GM19025 (cell line): ENCODE results near the gene ULBP2.
"Not testable (repeated sequence)": the region's sequence is repeated elsewhere in the genome, so short reads cannot be mapped to it uniquely, and the experiment has no call there.

Experiments used
- ATAC-seq: cut with Tn5 transposase; IDR thresholded peaks from one replicate; pipeline ENCODE4 v1.9.1; 2021; ENCODE audit warnings: mild to moderate bottlenecking, low read depth, moderate library complexity; ENCODE audit not compliant: unreplicated experiment

The ULBP2 gene

DNA sequence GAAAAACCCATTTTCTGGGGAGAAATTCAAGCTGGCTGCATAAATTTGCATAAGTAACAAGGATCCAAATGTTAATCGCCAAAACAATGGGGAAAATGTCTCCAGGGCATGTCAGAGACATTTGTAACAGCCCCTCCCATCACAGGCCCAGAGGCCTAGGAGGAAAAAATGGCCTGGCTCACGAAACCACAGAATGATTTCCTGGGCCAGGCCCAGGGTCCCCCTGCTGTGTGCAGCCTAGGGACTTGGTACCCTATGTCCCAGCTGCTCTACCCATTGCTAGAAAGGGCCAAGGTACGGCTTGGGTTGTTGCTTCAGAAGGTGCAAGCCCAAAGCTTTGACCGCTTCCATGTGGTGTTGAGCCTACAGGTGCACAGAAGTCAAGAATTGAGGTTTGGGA, 33.3 kb upstream of the ULBP2 start:
- ATAC-seq, result not testable (repeated sequence)

DNA sequence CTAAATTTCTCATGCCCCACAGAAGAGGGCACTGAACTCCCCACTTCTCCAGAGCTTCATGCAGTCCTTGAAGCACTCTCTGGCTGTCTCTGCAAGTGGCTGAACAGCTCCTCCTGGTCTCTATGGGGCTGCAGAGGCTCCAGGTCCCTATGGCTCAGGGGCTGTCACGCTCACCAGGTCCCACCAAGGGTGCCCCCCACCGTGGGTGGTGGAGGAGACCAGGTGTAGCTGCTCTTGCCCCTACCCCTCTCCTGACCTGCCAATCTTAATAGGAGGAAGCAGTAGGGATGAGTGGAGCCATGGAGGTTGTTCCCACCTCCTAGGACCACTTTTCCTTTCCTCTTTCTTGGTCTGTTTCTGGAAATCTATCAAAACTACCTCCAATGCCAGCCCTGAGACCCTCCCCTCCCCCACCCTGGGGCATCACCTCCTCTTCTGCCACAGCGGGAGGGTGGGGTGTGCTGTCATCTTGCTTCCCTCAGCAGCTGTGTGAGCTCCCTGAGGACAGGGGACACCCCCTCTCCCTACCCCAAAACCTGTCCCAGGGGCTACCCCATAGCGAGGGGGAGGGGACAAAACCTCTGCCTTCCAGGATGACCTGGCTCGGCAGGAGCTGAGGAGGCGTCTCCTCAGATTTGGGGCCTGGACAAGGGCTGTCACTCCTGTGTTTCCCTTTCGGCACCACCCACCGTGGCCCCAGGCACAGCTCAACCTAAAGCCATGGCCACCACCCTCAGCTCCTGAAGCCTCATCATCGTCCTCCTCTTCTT, 31.9 kb upstream of the ULBP2 start:
- no peak for ATAC-seq

GRCh38 chr6:149910721-149911151, 31.1 kb upstream of the ULBP2 start:
- ATAC-seq, result no peak

- not testable (repeated sequence) for ATAC-seq
Observed at GRCh38 chr6:149912680-149913079, 29.1 kb upstream of the ULBP2 start.

GRCh38 chr6:149913085-149913484, 28.7 kb upstream of the ULBP2 start:
- no peak for ATAC-seq

- no peak for ATAC-seq
Observed at GRCh38 chr6:149913540-149914240, 28.1 kb upstream of the ULBP2 start.

GRCh38 chr6:149915970-149916865, 25.6 kb upstream of the ULBP2 start:
- no peak for ATAC-seq

DNA sequence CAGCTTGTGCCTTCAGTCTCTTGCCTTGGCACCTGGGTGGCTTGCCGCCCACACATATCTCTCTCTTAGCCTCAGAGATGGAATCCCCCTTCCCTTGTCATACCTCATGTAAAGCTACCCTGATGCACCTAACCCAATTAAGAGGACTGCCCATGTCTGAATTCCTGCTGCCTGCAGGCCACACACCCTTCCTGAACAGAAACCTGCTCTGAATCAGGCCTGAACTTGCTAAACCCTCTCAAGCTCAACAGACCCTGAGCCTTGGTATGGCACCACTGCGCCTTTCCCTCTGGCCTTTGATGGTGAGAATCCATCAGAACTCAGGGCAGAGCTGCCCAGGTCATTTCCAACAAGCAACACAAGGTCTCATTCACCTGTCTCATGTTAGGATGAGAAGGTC, 24.1 kb upstream of the ULBP2 start:
- no peak for ATAC-seq

GRCh38 chr6:149918151-149918905, 23.5 kb upstream of the ULBP2 start:
- no peak for ATAC-seq

GRCh38 chr6:149919126-149919833, 22.5 kb upstream of the ULBP2 start:
- not testable (repeated sequence) for ATAC-seq

- ATAC-seq, result no peak
Observed at GRCh38 chr6:149919834-149920225, 22.0 kb upstream of the ULBP2 start.

DNA sequence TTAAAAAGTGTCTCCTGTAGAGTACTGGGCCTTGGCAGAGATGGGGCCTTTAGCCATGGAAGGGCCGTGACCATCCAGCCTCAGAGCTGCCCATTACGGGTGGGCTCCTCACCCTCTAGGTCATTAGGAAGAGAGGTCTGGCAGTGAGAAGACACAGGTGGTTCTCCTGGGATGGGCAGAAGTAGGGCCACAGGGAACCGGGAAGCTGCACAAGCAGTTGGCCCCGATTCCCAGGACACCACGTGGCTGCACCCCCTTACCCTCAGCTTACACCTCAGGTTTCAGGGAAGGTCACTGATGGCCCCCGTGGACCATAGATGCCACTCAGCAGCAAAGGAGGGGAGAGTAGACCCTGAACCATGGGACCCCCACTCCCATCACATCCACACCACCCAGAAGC, 20.5 kb upstream of the ULBP2 start:
- ATAC-seq, result no peak

DNA sequence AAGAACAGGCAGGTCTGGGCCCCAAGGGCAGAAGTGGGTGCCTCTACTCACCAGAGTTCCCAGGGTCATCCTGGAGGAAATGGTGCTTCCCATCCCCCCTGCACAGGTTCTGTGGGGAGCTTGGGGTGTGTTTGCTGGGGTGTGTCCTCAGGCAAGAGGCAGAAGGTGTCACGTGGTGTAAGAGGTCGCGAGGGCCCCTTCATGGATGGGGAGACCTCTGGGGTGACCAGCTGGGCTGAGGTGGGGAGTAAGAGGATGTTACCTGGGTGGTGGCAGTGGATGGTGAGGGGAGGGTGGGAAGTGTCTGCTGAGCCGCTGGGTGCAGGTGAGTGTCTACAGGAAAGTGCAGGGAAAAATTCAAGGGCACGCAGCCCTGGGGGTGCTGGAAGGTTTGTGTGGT, 19.7 kb upstream of the ULBP2 start:
- not testable (repeated sequence) for ATAC-seq

DNA sequence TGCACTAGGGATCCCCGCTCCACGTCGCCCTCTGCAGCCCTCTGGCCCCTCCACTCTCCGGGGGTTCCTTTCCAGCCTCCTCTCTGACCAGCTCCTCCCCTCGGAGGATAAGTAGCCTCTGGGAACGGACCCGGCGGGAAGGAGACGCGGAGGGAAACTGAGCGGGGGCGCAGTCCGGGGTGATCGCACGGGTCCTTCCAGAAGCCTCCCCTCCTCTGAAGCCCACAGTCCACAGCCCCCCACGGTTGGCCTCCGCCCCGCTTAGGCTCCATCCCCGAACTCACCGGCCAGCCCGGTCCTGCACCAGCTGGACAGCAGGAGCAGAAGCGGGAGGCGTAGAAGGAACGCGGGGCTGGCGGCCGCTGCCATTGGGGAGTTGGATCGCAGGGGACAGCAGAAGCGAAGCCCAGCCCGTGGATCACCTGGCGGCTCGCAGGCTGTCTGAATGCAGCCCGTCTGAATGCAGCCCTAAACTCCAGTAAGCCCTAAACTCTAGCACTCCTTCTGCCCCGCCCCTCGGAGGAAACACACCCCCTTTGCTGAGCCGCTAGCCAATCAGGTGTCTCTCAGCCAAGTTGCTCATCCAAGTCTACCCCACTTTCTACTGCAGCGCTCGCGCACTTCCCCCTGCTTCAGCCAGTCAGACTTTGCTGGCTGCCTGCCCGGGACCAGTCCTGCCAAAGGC, 19.0 kb upstream of the ULBP2 start, which contains the start of gene RAET1G:
Gene RAET1G, minus strand, starts transcription at position 480 of the 685 bp plus-strand sequence. Its CDS starts 111 bp downstream, at position 369.
- no peak for ATAC-seq

GRCh38 chr6:149923327-149923986, 18.4 kb upstream of the ULBP2 start:
- no peak for ATAC-seq

GRCh38 chr6:149924206-149924932, 17.4 kb upstream of the ULBP2 start:
- no peak for ATAC-seq

- no peak for ATAC-seq
Observed at GRCh38 chr6:149924933-149925252, 16.9 kb upstream of the ULBP2 start.
